ENCODE results near the gene SPATA3.
"Not testable (repeated sequence)": the region's sequence is repeated elsewhere in the genome, so short reads cannot be mapped to it uniquely, and the experiment has no call there.

Gene SPATA3

DNA sequence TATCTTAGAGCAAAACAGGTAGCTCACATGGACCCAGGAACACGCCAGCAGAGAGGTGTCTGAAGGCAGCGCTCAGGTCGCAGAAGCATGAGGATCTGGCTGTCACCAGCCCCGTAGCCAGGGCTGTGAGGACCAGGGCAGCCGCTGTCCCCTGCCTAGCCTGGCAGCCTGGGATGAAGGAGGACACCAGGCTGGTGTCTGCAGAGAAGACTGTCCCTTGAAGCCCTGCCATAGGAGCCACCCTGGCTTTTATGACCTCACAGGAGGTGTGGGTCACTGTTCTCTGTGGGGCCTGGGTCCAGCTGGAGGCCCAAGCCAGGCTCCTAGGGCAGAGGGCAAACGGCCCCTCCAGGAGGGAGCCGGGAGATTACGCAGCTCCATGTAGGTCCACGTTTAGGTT lies at the start of gene SPATA3:
Gene SPATA3, plus strand, starts transcription at position 301 of the 400 bp plus-strand sequence. CDS start 113 bp downstream, outside the sequence.
- no peak for DNase-seq

DNA sequence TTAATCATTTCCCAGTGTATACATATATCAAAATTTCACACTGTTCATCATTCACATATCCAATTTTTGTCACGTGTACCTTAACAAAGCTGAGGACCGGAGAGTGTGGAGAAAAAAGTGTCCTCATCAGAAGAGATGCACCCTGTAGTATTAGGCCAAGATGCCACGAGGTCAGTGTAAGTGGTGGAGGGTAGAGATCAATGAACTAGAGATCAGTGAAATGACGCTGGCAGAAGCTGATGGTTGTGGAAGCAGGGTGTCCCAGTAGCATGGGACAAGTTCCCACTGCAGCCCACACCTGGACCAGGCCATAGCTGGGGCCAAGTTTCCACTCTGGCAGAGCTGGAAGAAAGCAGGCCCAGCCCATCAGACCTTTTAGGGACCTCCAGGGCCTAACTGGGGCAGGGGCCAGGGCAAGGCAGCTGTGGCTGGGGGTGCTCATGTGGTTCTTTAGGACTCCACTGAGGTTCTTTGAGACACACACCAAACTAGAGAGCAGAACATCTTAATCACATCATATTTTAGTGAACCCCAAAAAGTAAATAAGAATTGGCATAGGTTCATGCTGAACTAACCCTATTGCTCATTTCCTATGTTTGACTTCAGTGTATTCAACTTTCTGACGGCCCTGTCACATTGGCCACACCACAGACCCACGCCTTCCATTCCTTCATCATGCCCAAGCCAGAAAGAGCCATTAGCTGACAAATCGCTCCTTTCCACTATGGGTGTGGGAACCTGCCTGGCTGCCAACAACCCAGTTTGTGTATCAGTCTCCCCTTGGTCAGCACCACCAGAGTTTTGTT lies 49.3 kb upstream of the SPATA3 start:
- no peak for DNase-seq

DNA sequence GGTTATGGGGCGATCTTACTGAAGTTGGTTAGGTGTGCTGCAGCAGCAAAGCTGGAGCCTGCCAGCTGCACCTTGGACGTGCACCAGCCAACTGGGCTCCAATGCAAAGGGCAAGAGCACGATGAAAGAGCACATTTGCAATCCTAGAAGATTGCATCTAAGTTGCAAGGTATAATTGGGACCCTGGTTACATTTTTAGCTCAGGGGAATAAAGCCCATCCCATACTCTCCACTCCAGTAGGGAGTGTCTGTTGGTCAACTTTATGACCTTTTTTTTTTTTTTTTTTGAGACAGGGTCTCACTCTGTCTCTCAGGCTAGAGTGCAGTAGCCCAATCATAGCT lies 48.7 kb upstream of the SPATA3 start:
- no peak for DNase-seq

DNA sequence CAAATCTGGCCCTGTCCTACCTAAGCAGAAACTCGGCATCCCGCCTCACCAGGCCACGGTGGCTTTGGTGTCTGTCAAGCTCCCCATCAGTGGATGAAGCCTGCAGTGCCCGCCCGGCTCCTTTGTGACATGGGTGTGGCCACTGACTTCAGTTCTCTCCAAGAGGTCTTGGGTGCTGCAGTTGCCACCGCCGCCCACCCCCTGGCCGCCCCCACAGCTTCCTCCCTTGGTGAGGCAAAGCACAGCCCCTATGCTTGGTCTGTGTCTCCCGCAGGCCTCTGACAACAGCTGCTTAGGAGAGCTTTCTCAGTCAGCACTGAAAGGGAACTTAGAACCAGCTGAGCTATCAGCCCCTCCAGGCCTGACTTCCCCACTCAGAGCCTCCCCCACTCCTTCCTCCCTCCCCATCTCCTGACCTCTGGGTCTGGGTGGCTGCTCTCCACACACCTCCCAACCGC lies 48.0 kb upstream of the SPATA3 start:
- DNase-seq = no peak

DNA sequence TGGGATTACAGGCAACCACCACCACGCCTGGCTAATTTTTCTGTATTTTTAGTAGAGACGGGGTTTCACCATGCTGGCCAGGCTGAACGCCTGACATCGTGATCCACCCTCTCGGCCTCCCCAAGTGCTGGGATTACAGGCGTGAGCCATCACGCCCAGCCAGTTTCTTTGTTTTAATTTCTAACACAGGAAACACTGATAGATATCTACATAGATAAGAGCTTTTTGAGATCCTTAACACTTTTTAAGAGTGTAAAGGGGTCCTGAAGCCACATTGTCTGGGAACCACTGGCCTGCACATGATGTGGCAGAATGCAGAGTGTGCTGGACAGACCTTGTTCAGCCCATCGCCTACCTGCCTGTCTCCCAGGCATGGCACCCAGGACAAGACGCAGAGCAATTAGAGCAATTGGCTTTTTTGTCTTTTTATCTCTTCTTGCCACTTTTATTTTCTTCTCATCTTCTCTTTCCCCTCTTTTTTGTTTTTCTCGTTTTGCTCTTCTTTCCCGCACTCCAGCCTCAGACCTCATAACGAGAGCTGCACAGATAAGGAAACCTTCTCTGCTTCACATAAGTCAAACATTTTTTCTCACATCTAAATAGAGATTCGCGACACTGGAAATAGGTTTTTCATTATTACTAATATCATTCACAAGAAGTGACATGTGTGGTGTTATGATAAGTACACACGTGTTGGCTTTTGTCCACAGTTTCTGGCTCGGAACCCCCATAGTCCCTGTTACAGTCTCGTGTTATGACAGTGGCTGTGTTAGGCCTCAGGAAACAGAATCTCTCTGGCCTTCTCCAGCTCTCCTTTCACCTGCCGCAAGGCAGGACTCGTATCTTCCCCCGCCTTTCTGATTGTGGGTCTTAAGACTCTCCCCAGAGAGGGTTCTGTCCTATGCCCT lies 45.7 kb upstream of the SPATA3 start:
- DNase-seq = no peak

DNA sequence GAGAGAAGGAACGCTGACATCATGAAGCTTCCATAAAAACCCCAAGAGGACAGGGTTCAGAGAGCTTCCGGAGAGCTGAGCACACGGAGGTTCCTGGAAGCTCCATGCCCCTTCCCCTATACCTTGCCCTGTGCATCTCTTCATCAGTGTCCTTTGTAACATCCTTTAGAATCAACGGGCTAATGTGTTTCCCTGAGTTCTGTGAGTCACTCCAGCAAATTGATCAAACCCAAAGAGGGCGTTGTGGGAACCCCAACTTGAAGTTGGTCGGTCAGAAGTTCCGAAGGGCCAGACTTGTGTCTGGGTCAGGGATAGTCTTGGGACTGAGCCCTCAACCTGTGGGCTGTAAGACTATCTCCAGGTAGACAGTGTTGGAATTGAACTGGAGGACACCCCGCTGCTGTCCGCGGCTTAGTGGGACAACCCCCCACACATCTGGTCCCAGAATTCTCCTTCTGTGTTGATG lies 45.0 kb upstream of the SPATA3 start:
- DNase-seq = no peak

DNA sequence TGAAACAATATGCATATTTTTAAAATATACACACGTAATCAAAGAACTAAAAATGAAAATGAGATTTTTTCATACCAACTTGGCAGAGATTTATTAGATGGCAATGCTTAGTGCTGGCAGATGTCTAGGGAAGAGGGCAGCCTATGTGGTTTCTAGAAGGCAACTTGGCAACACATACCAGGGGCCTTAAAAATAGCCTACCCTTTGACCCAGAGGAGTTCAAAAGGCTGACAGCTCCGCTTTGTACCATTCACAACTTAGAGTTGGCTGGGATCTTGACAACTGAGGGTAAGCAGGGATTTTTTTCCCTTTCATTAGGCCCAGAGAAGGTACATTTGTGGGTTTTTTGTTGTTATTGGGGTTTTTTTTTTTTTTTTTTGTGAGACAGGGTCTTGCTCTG lies 44.5 kb upstream of the SPATA3 start:
- no peak for DNase-seq

DNA sequence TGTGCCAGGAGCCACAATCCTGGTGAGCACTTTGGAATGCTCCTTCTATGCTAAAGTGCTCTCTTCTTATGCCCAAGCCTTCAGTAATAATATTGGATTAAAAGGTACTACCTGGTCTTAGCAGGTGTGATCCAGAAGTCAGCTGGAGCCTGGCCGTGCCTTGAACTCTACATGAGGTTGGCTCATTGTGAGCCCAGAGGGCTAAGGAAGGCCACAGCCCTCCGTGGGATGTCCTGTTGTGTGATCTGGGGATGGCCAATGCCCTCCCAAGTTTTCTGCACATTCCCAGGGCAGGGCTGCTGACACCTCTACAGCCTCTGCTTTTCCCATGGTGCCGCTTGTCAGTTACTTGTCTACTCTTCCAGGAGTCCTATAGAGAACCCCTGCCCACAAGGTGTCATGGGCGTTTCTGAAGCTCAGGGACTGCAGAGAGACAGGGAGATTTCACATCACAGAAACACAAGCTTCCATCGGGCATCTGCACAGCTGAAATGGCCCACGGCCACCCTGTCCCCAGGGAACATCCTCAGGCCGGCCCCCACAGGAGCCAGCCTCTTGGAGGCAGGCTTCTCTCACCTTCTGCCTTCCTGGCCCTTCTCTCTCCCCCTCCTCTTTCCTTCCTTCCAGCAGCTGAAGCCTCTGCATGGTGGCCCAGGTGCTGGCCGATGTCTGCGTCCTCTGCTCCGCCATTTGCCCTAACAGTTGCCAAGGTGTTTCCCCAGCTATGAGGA lies 43.5 kb upstream of the SPATA3 start:
- no peak for DNase-seq

DNA sequence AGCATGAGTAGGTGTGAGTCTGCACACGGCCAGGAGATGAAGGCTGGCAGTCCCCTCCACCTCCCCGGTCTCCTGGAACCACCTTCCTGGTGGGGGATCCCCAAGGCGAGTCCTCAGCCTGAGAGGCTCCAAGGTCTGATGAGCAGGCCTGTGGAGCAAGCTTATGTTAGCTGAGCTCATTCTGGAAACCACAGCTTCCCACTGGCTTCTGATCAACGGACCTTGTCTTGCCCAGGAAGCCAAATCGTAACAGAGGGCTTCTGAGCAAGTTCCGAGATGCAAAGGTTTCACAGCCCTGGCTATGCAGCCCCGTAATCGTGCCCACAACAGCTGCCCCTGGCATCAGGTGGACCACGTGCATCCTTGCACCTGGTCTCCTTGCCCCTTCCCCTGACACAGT lies 42.1 kb upstream of the SPATA3 start:
- DNase-seq = no peak

DNA sequence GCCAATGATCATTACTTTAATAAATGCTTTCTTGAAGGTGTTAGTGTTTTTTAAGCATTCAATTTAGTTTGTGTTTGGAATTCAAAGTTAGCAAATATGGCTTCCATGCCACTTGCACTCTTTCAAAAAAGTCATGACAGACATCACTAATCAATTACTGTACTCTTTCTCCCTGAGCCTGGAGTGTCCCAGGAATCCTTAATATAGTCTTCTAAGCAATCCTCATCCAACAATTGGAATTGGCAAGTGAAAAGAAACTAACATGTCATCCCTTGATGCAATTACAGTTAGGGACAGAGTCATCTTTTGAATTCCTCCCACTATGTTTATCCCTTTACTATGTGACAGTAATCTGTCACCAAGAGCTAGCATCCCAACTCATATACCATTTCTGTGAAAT lies 41.2 kb upstream of the SPATA3 start:
- no peak for DNase-seq

DNA sequence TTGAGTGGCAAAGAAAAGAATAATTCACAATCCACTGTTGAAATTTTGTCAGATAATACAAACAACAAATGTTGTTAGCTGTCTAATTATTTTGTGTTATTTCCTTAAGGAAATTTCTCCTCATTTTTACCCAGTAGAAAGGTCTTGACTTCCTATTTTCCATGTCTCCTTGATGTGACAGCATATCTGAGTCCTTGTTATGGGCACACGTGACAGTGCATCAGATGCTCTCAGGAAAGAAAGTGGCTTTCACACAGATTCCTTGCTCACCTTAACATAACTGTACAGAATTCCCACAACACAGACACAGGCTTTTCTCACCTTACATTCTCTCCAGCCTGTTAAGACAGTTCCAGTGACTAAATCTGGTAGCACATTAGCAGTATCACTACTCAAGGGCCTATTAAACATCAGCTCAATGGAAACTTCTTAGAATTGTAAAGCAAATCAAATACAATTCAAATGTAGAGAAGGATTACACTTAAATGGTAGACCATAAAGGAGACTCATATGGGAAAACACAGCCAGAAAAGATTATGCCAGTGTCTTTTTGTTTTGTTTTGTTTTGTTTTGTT lies 40.7 kb upstream of the SPATA3 start:
- no peak for DNase-seq

DNA sequence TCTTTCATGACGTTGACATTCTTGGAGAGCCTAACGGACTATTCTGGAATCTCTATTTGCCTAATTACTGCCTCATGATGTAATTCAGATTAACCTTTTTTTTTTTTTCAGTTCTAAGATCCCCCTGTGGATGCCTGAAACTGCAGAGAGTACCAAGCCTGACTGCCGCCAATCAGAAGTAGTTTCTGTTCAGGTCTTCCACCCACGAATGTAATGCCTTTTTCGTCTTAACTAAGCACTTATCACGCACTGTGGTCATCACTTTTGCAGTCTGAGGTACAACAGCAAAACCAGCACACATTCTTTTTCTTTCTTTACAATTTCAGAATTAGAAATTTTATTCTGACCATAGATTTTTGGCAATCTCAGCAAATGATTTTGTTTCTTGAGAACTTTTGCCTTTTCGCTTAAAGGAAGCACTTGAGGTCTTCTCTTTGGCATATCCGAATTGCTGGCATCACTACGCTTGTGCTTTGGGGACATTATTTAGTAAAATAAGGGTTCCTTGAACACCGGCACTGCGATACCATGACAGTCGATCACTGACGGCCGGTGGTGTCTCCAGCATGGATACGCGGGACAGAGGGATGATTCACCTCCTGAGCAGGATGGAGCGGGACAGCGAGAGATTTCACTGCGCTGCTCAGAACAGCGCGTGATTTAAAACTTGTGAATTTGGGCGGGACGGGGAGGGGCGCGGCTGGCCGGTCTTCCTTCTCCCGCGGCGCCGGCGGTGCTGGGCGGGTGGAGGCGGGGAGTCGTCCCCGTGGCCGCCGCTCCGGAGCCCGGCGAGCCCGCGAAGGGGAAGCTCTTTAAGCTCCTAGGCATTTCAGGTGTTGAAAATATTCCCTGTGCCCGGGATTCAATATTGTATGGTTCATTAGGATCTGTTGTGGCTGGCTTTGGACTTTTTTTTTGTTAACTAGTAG lies 38.8 kb upstream of the SPATA3 start:
- peak; percentile 28 for DNase-seq

DNA sequence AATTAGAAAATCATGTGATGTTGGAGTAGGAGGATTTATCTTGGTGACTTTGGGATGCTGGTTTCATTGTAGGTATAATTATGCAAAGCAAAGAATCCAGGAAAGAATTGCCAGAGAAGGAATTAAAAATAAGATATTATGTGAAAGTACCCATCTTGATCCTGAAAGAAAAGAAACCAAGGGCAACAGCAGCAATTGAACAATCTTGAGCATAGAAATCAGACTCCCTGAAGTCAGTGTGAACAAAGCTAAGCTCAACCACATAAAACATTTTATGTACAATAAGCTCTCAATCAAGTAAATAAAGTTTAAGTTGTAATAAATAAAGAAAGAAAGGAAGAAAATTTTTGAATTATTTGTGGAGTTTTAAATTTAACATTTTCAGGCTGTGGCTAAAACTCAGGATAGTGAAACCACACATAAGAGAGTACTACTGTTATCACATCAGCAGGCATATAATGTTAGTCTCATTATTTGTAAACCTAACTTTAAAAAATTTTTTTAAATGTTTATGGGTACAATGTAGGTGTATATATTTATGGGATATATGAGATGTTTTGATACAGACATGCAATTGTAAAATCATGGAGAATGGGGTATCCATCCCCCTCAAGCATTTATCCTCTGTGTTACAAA lies 38.0 kb upstream of the SPATA3 start:
- DNase-seq = no peak

DNA sequence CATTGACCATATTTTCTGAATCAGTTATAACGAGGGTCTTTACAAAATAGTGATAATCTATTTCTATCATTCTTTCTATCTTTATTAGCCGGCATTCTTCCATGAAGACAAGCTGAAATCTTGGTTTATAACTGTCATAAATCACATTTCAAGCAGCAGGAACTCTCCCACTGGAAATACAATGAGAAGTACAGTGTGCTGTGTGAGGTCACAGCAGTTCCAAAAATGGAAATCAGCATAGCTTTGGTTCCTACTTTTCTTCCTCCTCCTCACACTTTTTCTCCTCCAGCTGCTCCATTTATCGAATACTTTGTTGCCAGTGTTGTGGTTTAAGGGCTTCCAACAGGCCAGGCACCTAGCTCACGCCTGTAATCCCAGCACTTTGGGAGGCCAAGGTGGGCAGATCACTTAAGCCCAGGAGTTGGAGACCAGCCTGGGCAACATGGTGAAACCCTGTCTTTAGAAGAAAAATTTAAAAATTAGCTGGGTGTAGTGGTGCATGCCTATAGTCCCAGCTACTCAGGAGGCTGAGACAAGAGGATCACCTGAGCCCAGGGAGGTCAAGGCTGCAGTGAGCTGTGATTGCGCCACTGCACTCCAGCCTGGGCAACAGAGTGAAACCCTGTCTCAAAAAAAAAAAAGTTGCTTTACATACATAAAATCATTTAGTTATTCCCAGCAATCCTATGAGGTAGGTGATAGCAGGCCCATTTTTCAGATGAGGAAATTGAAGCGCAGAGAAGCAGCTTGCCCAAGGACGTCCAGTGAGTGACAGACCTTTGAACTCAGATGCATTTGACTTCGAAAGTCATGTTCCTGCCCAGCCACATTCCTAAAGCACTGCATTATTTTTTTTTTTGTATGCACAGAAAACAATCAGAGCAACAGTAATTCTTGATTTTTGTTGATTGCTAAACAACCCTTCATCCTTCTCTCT lies 36.8 kb upstream of the SPATA3 start:
- DNase-seq = no peak

DNA sequence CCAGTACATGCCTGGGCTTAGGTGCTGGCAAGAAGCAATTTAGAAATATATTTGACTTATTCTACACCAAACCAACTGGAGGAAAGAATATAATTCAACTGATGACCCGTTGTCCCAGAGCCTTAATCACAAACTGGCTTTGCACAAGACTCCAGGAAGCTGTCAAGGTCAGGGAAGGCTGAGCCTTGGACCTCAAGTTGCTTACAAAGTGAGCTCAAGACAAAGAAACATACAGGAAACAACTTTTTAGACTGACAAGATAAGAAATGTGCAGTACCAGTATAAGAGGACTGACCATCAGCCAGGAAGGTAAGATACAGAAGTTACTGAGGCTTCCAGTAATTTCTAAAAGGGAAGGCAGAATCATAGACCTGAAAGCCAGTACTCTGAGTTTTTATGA lies 35.9 kb upstream of the SPATA3 start:
- no peak for DNase-seq

DNA sequence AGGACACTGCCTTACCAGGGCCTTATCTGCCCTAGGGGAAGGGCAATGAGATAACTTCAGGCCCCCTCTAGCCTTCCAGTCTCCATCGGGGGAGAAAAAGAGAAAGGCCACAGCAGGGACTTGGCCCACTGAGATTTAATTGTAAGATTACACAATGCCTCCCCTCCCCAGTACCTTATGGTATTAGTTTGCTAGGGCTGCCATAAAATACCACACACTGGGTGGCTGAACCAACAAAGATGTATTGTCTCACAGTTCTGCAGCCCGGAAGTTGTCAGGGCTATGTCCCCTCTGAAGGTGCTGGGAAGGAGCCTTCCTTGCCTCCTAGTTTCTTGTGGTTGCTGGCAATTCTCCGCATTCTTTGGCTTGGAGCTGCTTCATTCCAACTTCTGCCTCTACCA lies 34.8 kb upstream of the SPATA3 start:
- DNase-seq = no peak

DNA sequence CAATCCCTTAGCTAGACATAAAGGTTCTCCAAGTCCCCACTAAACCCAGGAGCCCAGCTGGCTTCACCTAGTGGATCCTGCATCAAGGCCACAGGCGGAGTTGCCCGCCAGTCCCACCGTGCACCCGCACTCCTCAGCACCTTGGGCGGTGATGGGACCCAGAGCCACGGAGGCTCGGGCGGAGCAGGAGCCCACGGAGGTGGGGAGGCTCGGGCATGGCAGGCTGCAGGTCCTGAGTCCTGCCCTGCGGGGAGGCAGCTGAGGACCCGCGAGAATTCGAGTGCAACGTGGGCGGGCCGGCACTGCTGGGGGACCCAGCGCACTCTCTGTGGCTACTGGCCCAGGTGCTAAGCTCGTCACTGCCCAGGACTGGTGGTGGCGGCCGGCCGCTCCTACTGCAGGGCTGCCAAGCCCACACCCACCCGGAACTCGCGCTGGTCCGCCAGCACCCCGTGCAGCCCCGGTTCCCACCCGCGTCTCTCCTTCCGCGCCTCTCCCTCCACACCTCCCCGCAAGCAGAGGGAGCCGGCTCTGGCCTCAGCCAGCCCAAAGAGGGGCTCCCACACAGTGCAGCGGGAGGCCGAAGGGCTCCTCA lies 31.7 kb upstream of the SPATA3 start:
- no peak for DNase-seq

DNA sequence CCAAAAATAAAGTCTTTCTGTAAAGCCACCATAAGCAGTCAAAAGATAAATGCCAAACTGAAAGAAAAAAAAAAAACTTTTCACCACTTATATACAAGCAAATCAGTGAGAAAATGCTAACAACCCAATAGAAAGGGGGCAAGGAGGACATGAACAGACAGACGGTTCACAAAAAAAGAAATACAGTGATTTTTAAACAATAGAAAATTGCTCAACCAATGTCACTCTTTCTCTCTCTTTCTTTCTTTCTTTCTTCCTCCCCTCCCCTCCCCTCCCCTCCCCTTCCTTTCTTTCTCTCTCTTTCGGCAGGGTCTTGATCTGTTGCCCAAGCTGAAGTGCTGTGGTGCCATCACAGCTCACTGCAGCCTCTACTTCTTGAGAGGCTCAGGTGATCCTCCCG lies 28.8 kb upstream of the SPATA3 start:
- DNase-seq = no peak

DNA sequence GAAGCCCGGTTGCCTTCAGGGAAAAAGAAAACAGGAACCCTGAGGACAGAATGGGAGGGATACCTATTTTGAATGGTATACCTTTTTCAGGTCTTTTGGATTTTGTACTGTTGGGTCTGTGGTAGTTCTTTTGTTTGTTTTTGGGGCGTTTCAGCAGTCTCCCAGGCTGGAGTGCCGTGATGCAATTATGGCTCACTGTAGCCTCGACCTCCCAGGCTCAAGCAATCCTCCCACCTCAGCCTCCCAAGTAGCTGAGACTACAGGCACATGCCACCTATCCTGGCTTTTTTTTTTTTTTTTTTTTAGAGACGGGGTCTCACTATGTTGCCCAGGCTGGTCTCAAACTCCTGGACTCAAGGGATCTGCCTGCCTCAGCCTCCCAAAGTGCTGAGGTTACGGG lies 27.6 kb upstream of the SPATA3 start:
- not testable (repeated sequence) for DNase-seq

Data from CD4-positive, alpha-beta T cell treated with Interleukin-12 subunit alpha and Interleukin-12 subunit beta, for 1 hour (primary cell).